ENCODE results near the gene COQ10A. TPM values are rescaled to one million over a fixed set of nuclear protein-coding genes. Genes with fewer than 3 reads are reported as not detected.

Gene COQ10A
- total and polyA plus RNA-seq, 4 donors: 5.8 to 18.1 (median 12.4) TPM

GRCh38 chr12:56223571-56224101 is 43.1 kb upstream of the COQ10A start:
- Histone ChIP-seq H3K27ac (ENCODE audit: low read depth in 1 of 2, low read length in 1 of 2) (peak overlapping the region; percentile 21 to 85), H3K4me1 (ENCODE audit: control insufficient read depth in 5 of 5, insufficient read depth in 5 of 5, low read length in 5 of 5) (peaks cover 4 to 31% (median 13%) of the 10 kb centered on the region in 5 donors), H3K36me3 (ENCODE audit: control insufficient read depth in 4 of 4, insufficient read depth in 4 of 4, low read length in 4 of 4) (no peaks in the 10 kb centered on the region), H3K9me3 (ENCODE audit: control insufficient read depth in 4 of 4, insufficient read depth in 3 of 4, low read length in 3 of 4) (no peaks in the 10 kb centered on the region), H3K4me3 (no peak overlapping the region), H3K27me3 (ENCODE audit: control insufficient read depth in 3 of 3, insufficient read depth in 3 of 3, low read length in 2 of 3) (no peaks in the 10 kb centered on the region), H3K9ac (ENCODE audit: insufficient read depth in 1 of 2, low read length in 2 of 2) (peak overlapping the region in 1 of 2 donors; percentile 69)
- 14 to 25% methylated on average over 15 of the region's 15 CpGs for WGBS, 2 donors
- DNase-seq: no peak
- no peak for TF ChIP-seq CTCF (IDR thresholded peaks at IDR 0.05; ENCODE audit: control extremely low read depth, extremely low read depth)
- no peak for ATAC-seq (ENCODE audit: insufficient read depth, low FRiP score)

DNA sequence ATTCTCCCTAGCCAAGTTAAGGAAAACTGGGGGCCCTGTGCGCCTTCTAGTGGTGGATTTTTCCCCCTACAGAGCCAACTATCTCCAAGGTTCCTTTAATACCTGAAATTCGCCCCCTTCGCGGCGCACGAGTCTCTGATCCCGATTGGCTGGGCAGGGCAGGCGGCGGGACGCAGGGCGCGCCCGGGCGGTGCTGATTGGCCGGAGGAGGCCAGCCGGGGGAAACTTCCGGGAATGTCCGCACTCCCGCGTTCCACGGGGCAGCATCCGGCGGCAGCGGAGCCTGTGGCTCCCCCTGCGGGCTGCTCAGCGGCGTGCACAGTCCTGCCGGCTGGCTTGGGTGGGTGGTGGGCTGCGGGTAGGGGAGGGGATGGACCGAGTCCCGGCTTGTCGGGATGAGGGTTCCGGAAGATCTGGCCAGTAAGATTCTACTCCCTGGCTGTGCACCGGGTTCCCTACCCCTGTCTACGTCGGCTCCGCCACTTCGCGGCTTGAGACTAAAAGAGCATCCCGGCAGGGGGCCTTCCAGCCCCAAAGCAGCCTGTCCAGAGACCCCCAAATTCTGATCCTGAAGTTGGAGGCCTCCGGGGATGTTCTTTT is 42.5 kb upstream of the COQ10A start, which contains the start of gene NABP2:
TSS of gene NABP2 (plus strand) at position 241 of the 600 bp plus-strand sequence. CDS start 515 bp downstream, outside the sequence.
- TF ChIP-seq CTCF (IDR thresholded peaks at IDR 0.05; ENCODE audit: control extremely low read depth, extremely low read depth): peak; percentile 71
- peaks cover 0 to 3% (median 0%) of the 10 kb centered on the region in 4 donors for H3K36me3 ChIP-seq (ENCODE audit: control insufficient read depth in 4 of 4, insufficient read depth in 4 of 4, low read length in 4 of 4)

DNA sequence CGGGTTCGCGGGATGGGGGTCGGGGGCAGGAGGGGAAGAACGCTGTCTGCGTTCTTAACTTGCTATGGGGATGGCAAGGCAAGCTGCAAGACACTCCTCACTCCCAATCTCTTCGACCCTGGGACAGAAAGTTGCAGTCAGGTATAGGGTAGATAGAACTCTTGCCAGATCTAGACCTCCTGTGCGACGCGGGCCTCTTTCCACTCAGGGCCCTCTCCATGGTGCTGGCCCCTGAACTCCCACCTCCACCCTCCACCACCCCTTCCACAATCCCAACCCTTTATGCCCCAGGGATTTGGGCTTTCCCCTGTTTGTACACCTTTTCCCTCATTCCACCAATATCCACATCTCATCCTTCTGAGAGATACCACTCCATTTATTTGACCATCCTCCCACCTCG is 41.8 kb upstream of the COQ10A start:
- Histone ChIP-seq H3K4me3 (peak overlapping the region; percentile 66), H3K27ac (ENCODE audit: low read depth in 1 of 2, low read length in 1 of 2) (no peak overlapping the region), H3K4me1 (ENCODE audit: control insufficient read depth in 5 of 5, insufficient read depth in 5 of 5, low read length in 5 of 5) (peaks cover 4 to 31% (median 13%) of the 10 kb centered on the region in 5 donors), H3K9me3 (ENCODE audit: control insufficient read depth in 4 of 4, insufficient read depth in 3 of 4, low read length in 3 of 4) (no peaks in the 10 kb centered on the region), H3K9ac (ENCODE audit: insufficient read depth in 1 of 2, low read length in 2 of 2) (no peak overlapping the region), H3K36me3 (ENCODE audit: control insufficient read depth in 4 of 4, insufficient read depth in 4 of 4, low read length in 4 of 4) (peaks cover 0 to 3% (median 0%) of the 10 kb centered on the region in 4 donors), H3K27me3 (ENCODE audit: control insufficient read depth in 3 of 3, insufficient read depth in 3 of 3, low read length in 2 of 3) (no peaks in the 10 kb centered on the region)
- 66 to 81% methylated on average over 10 to 11 of the region's 11 CpGs for WGBS, 2 donors
- no peak for TF ChIP-seq CTCF (IDR thresholded peaks at IDR 0.05; ENCODE audit: control extremely low read depth, extremely low read depth)
- ATAC-seq (ENCODE audit: insufficient read depth, low FRiP score): no peak
- DNase-seq: no peak

More for the DNA sequence above, 42.5 kb upstream of the COQ10A start, which contains the start of gene NABP2:
- Histone ChIP-seq H3K9ac (ENCODE audit: insufficient read depth in 1 of 2, low read length in 2 of 2) (peak within 1 kb of the TSS; percentile 73 to 85), H3K27ac (ENCODE audit: low read depth in 1 of 2, low read length in 1 of 2) (peak within 1 kb of the TSS; percentile 57 to 85), H3K4me3 (peak within 1 kb of the TSS; percentile 66), H3K9me3 (ENCODE audit: control insufficient read depth in 4 of 4, insufficient read depth in 3 of 4, low read length in 3 of 4) (no peaks in the 10 kb centered on the region), H3K27me3 (ENCODE audit: control insufficient read depth in 3 of 3, insufficient read depth in 3 of 3, low read length in 2 of 3) (no peaks in the 10 kb centered on the region), H3K4me1 (ENCODE audit: control insufficient read depth in 5 of 5, insufficient read depth in 5 of 5, low read length in 5 of 5) (peaks cover 4 to 31% (median 13%) of the 10 kb centered on the region in 5 donors)
- WGBS, 2 donors: 0 to 1% methylated on average over 41 of the region's 41 CpGs
- ATAC-seq (ENCODE audit: insufficient read depth, low FRiP score) (peak; percentile 90), DNase-seq (peak; percentile 99)
